Upper lobe of left lung (tissue), 4 donors: ENCODE results near the gene CAMK1D.

Experiments
- EP300 ChIP-seq, 4 donors: sonication (generic); formaldehyde crosslinking; IDR thresholded peaks; one replicate each; pipeline ENCODE4 v1.5.1; 2017; ENCODE audit warnings: antibody characterized with exemption in 4 of 4, control low read depth in 2 of 4
- POLR2A ChIP-seq, 4 donors: fragments of 450-650 bp; IDR thresholded peaks; one replicate each; pipeline ENCODE4 v1.5.1; 2016 to 2017; ENCODE audit warnings: antibody characterized with exemption in 4 of 4, mild to moderate bottlenecking in 2 of 4
- TF ChIP-seq, protein P1 (sequence below), 6 experiments: fragments of 450-650 bp in 4 of 6; fragments of 200-600 bp in 2 of 6; sonication (generic) in 2 of 6; IDR thresholded peaks; one replicate each; pipeline ENCODE4 v1.5.1; 2016 to 2019; ENCODE audit warnings: antibody characterized with exemption in 6 of 6

DNA sequence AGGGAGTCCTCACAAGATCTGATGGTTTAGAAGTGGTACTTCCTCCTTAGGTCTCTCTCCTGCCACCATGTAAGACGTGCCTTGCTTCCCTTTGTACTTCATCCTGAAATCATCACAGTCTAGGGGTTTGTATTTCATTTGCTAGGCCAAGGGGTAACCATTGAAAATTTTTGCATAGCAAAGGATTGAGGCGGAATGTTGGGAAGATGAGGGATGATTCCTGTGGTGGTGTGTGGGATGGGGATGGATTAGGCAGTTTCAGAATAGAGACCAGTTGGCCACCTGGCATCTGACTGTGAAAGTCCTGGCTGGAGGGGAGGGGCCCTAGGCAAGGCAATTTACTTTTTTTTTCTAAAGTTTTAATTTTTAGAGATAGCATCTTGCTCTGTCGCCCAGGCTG, 222.9 kb downstream of the CAMK1D start:
- TF ChIP-seq EP300 (IDR thresholded peaks at IDR 0.05) (no peak), POLR2A (IDR thresholded peaks at IDR 0.05) (no peak)
- TF ChIP-seq, protein P1, sequence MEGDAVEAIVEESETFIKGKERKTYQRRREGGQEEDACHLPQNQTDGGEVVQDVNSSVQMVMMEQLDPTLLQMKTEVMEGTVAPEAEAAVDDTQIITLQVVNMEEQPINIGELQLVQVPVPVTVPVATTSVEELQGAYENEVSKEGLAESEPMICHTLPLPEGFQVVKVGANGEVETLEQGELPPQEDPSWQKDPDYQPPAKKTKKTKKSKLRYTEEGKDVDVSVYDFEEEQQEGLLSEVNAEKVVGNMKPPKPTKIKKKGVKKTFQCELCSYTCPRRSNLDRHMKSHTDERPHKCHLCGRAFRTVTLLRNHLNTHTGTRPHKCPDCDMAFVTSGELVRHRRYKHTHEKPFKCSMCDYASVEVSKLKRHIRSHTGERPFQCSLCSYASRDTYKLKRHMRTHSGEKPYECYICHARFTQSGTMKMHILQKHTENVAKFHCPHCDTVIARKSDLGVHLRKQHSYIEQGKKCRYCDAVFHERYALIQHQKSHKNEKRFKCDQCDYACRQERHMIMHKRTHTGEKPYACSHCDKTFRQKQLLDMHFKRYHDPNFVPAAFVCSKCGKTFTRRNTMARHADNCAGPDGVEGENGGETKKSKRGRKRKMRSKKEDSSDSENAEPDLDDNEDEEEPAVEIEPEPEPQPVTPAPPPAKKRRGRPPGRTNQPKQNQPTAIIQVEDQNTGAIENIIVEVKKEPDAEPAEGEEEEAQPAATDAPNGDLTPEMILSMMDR (IDR thresholded peaks at IDR 0.05): no peak
